HG03045 (cell line): Measurements from ENCODE around the gene MCHR1.
"Not testable (repeated sequence)": the region's sequence is repeated elsewhere in the genome, so short reads cannot be mapped to it uniquely, and the experiment has no call there.

Source experiments
- ATAC-seq: cut with Tn5 transposase; IDR thresholded peaks from one replicate; pipeline ENCODE4 v1.9.1; 2021; ENCODE audit warnings: mild to moderate bottlenecking, moderate library complexity; ENCODE audit not compliant: unreplicated experiment

MCHR1 gene

DNA sequence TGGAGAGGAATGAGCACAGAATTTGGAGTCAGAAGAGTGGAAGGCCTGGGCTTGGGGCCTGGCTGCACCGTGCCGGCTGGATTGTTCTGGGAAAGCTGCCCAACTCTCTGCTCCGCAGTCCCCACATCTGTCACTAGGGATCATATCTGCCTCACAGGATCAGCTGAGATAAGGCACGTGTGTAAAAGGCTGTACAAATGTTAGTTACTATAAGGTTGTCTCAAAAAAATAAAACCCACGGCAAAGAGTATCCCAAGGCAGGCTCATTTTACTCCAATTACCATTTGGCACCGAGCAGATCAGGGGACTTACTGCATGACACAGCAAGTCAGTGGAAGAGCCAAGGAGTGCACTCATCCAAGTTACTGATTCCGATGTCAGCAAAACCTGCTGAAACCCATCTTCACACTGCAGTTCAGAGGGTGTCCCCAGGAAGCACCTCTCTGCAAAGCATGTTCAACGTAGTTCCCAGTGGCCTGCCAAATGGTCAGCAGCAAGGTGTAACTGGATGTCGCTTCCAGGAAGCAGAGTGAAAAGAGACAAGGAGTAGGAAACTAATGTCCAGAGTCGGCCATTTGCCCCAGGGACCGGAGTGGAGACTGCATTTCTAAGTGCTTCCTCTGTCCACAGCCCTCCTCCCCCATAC, 24.6 kb upstream of the MCHR1 start:
- no peak for ATAC-seq

DNA sequence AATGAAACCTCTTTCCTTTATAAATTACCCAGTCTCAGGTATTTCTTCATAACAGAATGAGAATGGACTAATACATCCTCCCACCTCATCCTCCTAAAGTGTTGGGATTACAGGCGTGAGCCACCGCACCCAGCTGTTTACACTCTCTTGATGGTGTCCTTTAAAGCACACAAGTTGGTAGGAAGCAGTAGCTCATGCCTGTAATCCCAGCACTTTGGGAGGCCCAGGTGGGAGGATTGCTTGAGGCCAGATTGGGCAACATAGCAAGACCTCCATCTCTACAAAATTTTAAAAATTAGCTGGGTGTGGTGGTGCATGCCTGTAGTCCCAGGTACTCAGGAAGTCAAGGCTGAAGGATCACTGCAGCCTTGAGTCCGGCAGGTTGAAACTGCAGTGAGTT, 23.3 kb upstream of the MCHR1 start:
- ATAC-seq, result not testable (repeated sequence)

DNA sequence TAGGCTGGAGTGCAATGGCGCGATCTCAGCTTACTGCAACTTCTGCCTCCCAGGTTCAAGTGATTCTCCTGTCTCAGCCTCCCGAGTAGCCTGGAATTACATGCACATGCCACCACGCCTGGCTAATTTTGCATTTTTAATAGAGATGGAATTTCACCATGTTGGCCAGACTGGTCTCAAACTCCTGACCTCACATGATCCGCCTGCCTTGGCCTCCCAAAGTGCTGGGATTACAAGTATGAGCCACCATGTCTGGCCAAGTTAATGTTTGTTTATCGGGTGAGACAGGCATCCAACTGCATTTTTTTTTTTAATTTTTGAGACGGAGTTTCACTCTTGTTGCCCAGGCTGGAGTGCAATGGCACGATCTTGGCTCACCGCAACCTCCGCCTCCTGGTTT, 22.6 kb upstream of the MCHR1 start:
- not testable (repeated sequence) for ATAC-seq

DNA sequence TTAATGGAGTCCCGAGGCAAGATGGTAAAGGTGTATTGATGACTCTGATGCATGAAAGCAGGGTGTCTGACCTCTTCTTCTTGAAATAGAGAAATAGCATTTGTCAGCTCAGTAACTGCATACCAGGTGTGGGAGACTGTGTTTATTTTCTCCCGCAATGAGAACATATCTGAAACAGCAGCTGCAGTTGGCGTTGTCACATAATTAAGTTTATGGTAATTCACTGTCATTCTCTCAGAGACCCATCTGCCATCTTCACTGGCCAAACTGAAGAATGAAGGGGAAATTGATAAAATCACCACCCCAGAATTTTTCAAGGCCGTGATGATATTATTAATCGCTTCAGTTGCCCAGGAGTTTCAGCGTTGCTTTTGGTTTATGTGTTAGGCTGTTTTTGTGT, 20.1 kb upstream of the MCHR1 start:
- no peak for ATAC-seq

DNA sequence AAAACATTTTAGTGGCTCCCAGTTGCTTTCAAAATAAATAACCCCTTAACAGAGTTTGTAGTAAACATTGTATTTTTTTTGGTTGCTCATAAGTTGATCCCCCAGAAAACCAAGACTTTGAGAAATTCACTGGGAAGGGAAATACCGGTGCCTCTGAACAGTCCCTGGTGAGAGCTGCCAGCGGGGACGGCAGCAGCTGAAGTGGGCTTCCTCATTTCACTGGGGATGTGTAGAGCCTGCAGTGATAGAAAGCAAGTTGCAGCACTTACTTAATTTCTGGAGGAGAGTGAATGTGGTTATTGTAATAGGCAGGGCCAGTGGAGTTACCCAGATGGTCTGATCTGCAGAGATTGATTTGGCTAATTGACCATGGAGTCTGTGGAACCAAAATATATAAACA, 18.6 kb upstream of the MCHR1 start:
- no peak for ATAC-seq

DNA sequence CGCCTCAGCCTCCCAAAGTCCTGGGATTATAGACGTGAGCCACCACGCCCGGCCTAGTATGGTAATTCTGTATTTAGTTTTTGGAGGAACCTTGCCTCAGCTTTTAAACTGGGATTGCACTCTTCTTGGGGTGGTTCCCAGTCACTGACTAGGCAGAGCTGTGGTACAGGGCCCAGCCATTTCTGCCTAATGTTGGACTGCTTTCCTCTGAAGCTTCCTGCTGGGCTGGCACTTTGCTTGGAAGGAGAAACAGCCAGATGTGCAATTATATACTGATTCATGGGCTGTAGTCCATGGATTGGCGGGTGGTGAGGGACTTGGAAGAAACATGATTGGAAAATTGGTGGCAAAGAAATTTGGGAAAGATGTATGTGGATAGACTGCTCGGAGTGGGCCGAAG, 17.6 kb upstream of the MCHR1 start:
- ATAC-seq, result no peak

DNA sequence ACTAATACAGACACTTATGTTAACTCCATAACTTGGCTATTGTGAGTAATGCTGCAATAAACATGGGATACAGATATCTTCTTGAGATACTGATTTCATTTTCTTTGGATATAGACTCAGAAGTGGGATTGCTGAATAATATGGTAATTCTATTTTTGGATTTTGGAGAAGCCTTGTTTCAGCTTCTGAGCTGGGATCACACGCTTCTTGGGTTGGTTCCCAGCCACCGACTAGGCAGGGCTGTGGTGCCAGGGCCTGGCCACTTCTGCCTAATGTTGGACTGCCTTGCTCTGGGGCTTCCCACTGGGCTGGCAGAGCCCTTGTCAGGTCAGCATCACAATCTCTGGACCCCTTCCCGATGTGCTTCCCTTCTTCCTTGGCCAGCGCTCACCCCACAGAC, 14.0 kb upstream of the MCHR1 start:
- ATAC-seq, result no peak

DNA sequence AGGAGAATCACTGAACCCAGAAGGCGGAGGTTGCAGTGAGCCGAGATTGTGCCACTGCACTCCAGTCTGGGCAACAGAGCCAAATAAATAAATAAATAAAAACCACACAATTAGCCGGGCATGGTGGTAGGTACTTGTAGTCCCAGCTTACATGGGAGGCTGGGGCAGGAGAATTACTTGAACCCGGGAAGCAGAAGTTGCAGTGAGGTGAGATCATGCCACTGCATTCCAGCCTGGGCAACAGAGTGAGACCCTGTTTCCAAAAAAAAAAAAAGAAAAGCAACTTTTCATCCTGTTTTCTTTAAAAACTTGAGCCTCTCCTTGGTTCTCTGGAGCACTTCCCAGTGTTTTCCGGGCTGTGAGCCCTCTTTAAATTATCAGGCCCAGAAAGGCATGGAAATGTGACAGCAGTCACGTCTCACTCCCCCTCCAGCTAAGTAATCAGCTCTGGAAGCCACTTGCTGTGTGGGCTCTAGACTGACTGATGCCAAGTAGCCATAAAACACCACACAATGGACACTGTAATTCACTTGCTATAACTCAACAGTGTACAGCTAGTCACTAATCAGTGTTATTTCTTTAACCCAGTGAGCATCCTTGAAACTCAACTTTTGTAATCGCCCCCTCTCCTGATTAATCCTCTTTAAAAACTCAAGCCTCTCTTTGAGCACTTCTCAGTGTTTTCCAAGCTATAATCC, 13.0 kb upstream of the MCHR1 start:
- ATAC-seq, result no peak

DNA sequence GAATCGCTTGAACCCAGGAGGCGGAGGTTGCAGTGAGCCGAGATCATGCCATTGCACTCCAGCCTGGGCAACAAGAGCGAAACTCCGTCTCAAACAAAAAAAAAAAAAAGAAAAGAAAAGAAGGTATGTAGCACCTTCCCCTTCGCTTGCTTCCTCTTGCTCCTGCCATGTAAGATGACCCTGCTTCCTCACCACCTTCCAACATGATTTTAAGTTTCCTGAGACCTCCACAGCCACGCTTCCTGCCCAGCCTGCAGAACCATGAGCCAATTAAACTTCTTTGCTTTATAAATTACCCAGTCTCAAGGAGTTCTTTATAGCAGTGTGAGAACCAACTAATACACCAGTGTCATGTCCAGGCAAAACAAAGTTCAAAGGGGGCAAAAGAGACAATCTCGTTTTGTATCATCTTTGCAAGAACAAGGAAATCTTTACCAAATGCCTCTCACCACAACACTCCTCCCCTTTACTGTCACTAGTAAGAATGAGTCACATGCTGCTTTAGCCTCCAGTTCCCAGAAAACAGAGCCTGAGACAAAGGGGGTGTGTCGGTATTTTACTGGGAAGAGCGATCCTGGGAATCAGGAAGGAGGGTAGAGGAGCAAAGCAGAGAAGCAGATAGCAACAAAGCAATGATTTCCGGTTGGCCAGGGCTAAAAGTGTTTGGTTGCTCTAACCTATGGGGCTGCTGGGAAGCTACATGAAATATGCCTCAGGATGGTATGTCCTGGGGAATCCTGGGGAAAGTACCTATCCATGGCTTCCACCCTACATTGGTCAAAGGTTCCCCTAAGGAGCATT, 10.5 kb upstream of the MCHR1 start:
- ATAC-seq, result no peak

DNA sequence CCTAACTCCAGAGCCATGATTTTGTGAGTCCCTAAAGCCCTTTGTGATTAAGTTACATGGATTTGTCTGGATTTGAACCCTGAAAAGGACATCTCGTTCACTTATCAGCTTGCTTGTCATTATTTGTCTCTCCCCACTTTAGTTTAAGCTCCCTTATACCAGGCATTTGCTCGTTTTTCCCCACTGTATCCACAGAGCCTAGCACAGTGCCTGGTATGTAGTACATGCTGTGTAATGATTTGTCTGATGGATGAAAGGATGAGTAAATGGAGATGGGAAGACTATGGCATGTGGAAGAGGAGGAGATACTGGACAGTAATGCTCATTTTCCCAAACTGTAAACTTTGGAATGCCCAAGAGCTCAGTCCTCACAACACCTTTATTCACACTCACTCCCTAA, 9.2 kb upstream of the MCHR1 start:
- ATAC-seq, result no peak

DNA sequence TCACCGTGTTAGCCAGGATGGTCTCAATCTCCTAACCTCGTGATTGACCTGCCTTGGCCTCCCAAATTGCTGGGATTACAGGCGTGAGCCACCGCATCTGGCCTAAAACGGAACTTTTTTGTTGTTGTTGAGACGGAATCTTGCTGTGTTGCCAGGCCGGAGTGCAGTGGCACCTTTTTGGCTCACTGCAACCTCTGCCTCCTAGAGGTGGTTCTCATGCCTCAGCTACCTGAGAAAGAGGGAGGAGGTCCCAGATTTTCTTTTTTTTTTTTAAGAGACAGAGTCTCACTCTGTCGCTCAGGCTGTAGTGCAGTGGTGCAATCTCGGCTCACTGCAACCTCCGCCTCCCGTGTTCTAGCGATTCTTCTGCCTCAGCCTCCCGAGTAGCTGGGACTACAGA, 7.9 kb upstream of the MCHR1 start:
- ATAC-seq, result no peak

DNA sequence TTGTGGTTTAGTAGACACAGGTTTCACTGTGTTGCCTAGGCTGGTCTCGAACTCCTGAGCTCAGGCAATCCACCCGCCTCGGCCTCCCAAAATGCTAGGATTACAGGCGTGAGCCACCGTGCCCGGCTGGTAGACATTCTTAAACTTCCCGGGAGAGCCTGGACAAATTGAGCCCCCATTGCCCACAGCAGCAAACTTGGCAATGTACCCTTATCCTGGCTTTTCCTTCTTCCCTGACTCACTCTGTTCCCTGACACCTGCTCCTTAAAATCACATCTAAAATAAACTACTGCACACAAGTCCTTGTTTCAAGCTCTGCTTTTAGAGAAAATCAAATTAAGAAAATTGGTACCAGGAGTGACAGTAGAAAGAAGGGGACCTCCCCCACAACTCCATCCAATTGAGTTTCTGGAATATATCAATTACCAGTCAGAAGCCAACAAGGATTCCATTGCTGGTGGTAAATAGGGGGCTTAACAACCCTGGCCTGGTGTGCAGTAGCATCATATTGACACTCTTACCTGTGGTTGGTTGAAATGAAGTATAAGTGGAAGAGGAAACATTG, 7.4 kb upstream of the MCHR1 start:
- no peak for ATAC-seq

DNA sequence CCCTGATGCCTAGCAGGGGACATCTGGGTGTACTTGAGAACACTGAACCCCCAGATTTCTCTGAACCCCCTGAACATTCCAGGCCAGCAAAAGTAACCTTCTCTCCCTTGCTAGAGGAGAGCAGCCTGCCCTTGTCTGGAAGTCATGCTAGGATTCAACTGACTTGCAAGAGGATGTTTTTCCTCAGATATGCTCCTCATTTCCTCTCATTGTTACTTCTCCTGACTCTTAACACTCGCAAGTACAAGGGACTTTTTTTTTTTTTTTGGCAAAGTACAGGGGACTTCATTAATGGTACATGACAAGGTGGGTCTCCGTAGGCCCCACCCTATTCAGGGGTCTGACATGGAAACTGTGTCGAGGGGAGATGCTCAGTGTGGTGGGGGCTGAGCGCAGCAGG, 6.3 kb upstream of the MCHR1 start:
- ATAC-seq, result no peak

DNA sequence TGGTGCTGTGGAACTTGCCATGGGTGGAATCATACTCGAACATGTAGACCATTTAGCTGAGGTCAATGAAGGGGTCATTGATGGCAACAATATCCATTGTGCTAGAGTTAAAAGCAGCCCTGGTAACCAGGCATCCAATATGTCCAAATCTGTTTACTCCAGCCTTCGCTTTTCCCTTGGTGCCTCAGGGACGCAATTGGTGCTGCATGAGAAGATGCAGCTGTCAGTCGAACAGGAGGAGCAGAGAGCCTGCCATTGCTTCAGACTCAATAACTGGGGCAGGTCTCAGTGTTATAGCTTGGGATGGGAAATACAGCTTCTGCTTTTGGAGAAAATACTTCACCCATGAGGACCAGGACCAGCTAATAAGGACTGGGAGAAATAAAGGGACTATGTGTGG, 5.0 kb upstream of the MCHR1 start:
- ATAC-seq, result no peak

DNA sequence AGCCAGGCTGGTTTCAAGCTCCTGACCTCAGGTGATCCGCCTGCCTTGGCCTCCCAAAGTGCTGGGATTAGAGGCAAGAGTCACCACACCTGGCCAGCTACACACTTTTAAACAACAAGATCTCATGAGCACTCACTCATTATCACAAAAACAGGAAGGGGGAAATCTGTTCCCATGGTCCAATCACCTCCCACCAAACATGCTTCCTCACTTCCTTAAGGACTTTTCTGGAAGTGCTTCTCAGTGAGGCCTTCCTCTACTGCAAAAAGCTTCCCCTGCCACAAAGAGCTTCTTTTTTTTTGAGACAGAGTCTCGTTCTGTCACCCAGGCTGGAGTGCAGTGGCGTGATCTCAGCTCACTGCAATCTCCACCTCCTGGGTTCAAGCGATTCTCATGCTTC, 3.1 kb upstream of the MCHR1 start:
- ATAC-seq, result not testable (repeated sequence)

DNA sequence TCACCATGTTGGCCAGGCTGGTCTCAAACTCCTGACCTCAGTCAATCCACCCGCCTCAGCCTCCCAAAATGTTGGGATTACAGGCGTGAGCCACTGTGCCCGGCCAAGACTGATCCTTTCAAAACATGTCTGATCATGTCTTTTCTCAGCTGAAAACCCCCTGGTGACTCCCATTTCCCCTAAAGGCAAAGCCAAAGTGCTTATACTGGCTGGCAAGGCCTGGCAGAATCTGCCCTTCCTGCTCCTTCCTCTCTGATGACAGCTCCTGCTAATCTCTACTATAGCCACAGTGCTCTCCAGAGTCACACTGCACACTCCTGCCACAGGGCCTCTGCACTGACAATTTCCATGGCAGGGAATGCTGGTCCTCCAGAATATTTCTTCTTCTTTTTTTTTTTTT, 2.6 kb upstream of the MCHR1 start:
- no peak for ATAC-seq

DNA sequence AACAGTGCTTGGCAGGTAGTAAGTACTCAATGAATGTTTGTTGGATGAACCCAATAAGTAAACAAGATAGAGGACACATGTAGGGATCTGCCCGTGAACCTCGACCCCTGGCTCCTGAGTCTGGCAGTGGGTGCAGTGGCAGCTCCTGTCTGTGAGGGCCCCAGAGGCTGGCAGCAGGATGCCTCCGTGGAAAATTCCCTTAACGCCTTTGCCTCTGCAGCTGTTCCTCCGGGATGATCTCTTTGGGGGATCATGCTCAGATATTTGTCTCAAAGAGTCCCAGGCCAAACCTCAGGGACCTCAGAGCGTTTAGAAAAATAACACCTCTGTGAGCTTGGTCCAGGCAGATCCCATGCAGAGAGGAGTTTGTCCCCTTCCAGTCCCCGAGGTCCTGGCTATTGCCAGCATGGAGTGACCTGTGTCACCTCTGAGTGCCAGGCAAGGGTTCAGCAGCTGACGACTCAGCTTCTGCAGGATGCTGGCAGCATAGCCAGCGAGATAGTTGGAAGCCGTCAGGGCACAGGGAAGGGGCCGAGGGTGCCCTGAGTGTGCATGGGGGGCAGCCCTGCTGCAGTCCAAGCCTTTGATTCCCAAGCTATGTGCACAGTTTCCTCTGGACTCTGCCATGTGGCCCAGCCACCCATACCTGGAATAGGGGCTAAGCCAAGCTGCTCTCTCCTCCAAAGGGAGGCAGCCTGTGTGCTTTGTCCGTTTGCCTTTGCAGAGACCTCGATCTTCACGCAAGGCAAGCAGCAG, 613 bp upstream of the MCHR1 start:
- no peak for ATAC-seq

DNA sequence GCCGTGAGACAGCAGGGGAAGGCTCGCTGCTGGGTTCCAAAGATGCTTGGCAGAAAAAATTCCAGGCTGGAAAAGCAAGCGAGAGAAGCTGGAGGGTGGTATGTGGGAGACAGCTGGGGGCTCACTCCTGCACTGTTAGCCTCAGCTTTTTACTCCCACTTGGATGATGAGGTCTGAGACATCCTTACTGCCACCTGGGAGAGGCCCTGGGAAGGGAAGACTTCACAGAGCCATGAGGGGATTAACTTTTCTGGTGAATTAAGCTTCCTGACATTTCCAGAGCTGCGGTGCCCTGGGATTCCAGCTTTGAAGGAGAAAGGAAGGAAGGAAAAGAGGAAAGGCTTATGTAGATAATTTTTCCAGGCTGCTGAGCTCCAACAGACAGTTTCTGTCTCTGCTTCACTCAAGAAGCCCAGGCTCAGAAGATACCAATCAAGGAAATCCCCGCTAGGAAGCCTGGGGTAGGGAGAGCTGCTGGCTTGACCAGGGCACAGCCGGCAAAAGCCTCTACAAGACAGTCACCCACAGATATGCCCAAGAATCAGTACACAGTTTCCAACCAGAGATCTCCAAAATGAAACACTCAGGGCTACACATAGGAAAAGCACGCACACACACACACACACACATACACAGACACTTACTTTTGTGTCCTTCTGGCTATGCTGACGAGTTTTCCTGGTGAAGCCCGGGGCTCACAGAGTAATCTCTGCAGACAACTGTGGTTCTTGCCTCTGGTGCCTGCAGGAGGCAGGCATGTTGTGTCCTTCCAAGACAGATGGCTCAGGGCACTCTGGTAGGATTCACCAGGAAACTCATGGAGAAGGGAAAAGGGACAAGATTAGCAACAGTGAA, 907 bp downstream of the MCHR1 start:
- ATAC-seq, result no peak

DNA sequence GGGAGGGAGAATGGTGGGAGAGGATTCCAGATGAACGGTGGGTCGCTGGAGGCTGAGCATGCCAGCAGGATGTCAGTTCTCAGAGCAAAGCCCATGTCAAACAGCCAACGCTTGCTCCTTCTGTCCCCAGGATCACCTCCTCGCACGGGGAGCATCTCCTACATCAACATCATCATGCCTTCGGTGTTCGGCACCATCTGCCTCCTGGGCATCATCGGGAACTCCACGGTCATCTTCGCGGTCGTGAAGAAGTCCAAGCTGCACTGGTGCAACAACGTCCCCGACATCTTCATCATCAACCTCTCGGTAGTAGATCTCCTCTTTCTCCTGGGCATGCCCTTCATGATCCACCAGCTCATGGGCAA, 1.5 kb downstream of the MCHR1 start:
- ATAC-seq, result no peak

DNA sequence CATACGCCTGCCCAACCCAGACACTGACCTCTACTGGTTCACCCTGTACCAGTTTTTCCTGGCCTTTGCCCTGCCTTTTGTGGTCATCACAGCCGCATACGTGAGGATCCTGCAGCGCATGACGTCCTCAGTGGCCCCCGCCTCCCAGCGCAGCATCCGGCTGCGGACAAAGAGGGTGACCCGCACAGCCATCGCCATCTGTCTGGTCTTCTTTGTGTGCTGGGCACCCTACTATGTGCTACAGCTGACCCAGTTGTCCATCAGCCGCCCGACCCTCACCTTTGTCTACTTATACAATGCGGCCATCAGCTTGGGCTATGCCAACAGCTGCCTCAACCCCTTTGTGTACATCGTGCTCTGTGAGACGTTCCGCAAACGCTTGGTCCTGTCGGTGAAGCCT, 2.2 kb downstream of the MCHR1 start:
- no peak for ATAC-seq
